WTC11 (cell line): ENCODE results near the gene EFNA5. TPM values are rescaled to one million over a fixed set of nuclear protein-coding genes. Genes with fewer than 3 reads are reported as not detected.

Experiments used
- ATAC-seq: fragments of 200-7000 bp; cut with Tn5 transposase; 2 replicates; pipeline ENCODE4 v1.10.0; 2021; ENCODE audit warnings: mild to moderate bottlenecking, moderate library complexity
- CTCF ChIA-PET: fragments of 300-600 bp; sonication (Branson Sonifier 250); formaldehyde crosslinking; loops from one replicate; lab custom pipeline; 2021; ENCODE audit warnings: antibody characterized with exemption; lab: Charles Lee
- POLR2A ChIA-PET: fragments of 350-600 bp; sonication (Branson Sonifier 250); formaldehyde crosslinking; loops from one replicate; lab custom pipeline; 2021; ENCODE audit warnings: antibody characterized with exemption; lab: Charles Lee
- DNase-seq: peaks from one replicate; pipeline ENCODE4 v3.0.0; 2021; ENCODE audit warnings: low spot score
- H3K27ac Mint-ChIP-seq: 2 replicates; pipeline ENCODE4 v1.8.0; 2021; ENCODE audit warnings: mixed read lengths
- H3K27me3 Mint-ChIP-seq: 2 replicates; pipeline ENCODE4 v1.8.0; 2021; ENCODE audit warnings: low read depth, mild to moderate bottlenecking, moderate library complexity, mixed read lengths
- H3K36me3 Mint-ChIP-seq: 2 replicates; pipeline ENCODE4 v1.8.0; 2021; ENCODE audit warnings: mixed read lengths
- H3K4me1 Mint-ChIP-seq: 2 replicates; pipeline ENCODE4 v1.8.0; 2022; ENCODE audit warnings: mixed read lengths
- H3K4me3 Mint-ChIP-seq: 2 replicates; pipeline ENCODE4 v1.8.0; 2021; ENCODE audit warnings: mild to moderate bottlenecking, moderate library complexity, mixed read lengths
- H3K9me3 Mint-ChIP-seq: 2 replicates; pipeline ENCODE4 v1.8.0; 2021; ENCODE audit warnings: mixed read lengths
- E2F1 ChIP-seq: sonication (generic); formaldehyde crosslinking; IDR thresholded peaks from 2 replicates; pipeline ENCODE4 v1.8.0; 2022; ENCODE audit warnings: mild to moderate bottlenecking, missing genetic modification reagents
- ETV6 ChIP-seq: sonication (generic); formaldehyde crosslinking; IDR thresholded peaks from 2 replicates; pipeline ENCODE4 v1.8.1; 2022; ENCODE audit warnings: mild to moderate bottlenecking, missing genetic modification reagents
- HMGA2 ChIP-seq: fragments of 250-450 bp; sonication (Bioruptor Pico); IDR thresholded peaks from 2 replicates; pipeline ENCODE4 v1.4.0; 2021; ENCODE audit warnings: mild to moderate bottlenecking, moderate library complexity
- HMGXB4 ChIP-seq: sonication (generic); formaldehyde crosslinking; IDR thresholded peaks from 2 replicates; pipeline ENCODE4 v1.8.1; 2023; ENCODE audit warnings: mild to moderate bottlenecking, moderate library complexity, missing genetic modification reagents
- JAZF1 ChIP-seq: fragments of 250-450 bp; sonication (Bioruptor Pico); IDR thresholded peaks from 2 replicates; pipeline ENCODE4 v1.9.0; 2021; ENCODE audit warnings: moderate library complexity, mild to moderate bottlenecking, inconsistent platforms
- MAX ChIP-seq: sonication (generic); formaldehyde crosslinking; IDR thresholded peaks from 2 replicates; pipeline ENCODE4 v1.8.0; 2022; ENCODE audit warnings: mild to moderate bottlenecking, missing genetic modification reagents
- OVOL2 ChIP-seq: fragments of 250-450 bp; sonication (Bioruptor Pico); IDR thresholded peaks from 2 replicates; pipeline ENCODE4 v1.9.0; 2021; ENCODE audit warnings: mild to moderate bottlenecking, borderline replicate concordance
- PRDM15 ChIP-seq: sonication (generic); formaldehyde crosslinking; IDR thresholded peaks from 2 replicates; pipeline ENCODE4 v1.8.0; 2022; ENCODE audit warnings: missing genetic modification reagents
- PRRX2 ChIP-seq: fragments of 250-450 bp; sonication (Bioruptor Pico); IDR thresholded peaks from 2 replicates; pipeline ENCODE4 v1.8.0; 2021; ENCODE audit warnings: mild to moderate bottlenecking
- SOX15 ChIP-seq: fragments of 250-450 bp; sonication (Bioruptor Pico); IDR thresholded peaks from 2 replicates; pipeline ENCODE4 v1.9.0; 2021; ENCODE audit warnings: mild to moderate bottlenecking
- TEAD1 ChIP-seq: sonication (generic); formaldehyde crosslinking; IDR thresholded peaks from 2 replicates; pipeline ENCODE4 v1.8.0; 2022; ENCODE audit warnings: mild to moderate bottlenecking, missing genetic modification reagents
- TP53 ChIP-seq: sonication (generic); formaldehyde crosslinking; IDR thresholded peaks from 2 replicates; pipeline ENCODE4 v1.8.1; 2023; ENCODE audit warnings: mild to moderate bottlenecking, missing genetic modification reagents
- ZNF219 ChIP-seq: sonication (generic); formaldehyde crosslinking; IDR thresholded peaks from 2 replicates; pipeline ENCODE4 v1.8.0; 2023; ENCODE audit warnings: missing genetic modification reagents, mild to moderate bottlenecking, borderline replicate concordance
- ZNF232 ChIP-seq: sonication (generic); formaldehyde crosslinking; IDR thresholded peaks from 2 replicates; pipeline ENCODE4 v1.8.0; 2022; ENCODE audit warnings: mild to moderate bottlenecking, missing genetic modification reagents
- ZNF317 ChIP-seq: sonication (generic); formaldehyde crosslinking; IDR thresholded peaks from 2 replicates; pipeline ENCODE4 v1.8.1; 2023; ENCODE audit warnings: low read depth, mild to moderate bottlenecking, moderate library complexity, missing genetic modification reagents, borderline replicate concordance
- ZNF512 ChIP-seq: sonication (generic); formaldehyde crosslinking; IDR thresholded peaks from 2 replicates; pipeline ENCODE4 v1.8.1; 2022; ENCODE audit warnings: missing genetic modification reagents, borderline replicate concordance
- total RNA-seq: library from RNA; stranded (reverse); gene quantifications from 3 replicates; pipeline ENCODE4 v1.2.3, GENCODE V29; 2021
- TF ChIP-seq, protein P1 (sequence below): sonication (generic); formaldehyde crosslinking; conservative IDR thresholded peaks from 2 replicates; pipeline ENCODE4 v1.8.1; 2023; ENCODE audit warnings: mild to moderate bottlenecking, low read depth, missing genetic modification reagents, moderate library complexity
- TF ChIP-seq, protein P2 (sequence below): fragments of 250-450 bp; sonication (Bioruptor Pico); IDR thresholded peaks from 2 replicates; pipeline ENCODE4 v1.9.0; 2021; ENCODE audit warnings: mild to moderate bottlenecking

EFNA5 gene
- total RNA-seq, 1 experiment from 2014 or later: 17.4 TPM

DNA sequence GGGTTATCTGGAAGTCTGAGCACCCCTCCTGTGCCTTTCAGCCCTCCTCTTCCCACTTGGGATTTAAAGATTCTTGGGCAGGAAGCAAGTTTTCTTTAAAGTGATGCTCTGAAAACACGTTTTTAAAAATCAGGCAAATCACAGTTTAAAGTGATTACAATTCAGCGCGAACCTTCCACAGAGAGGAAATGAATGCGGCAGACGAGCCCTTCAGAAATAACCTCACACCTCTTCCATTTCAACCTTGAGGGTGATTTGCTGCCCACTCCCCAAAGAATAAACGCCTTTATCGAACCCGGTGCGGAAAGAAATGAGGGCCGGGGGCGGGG, 2.3 kb upstream of the EFNA5 start:
- POLR2A ChIA-PET: interaction anchor here (0.6 to 1.2 kb wide), 6 partner anchors 9 to 1323 kb away, joined by 3 to 12 read pairs (median 3); no protein-coding TSS in a partner anchor
- CTCF ChIA-PET: interaction anchor here (0.6 to 1.8 kb wide), 12 partner anchors 17 to 740 kb away, joined by 3 to 6 read pairs (median 3); no protein-coding TSS in a partner anchor
- H3K9me3 Mint-ChIP-seq: no peaks in the 10 kb centered on the region

GRCh38 chr5:107672211-107673038, 1.7 kb upstream of the EFNA5 start:
- Mint-ChIP-seq H3K27me3 (peaks cover 34% of the 10 kb centered on the region), H3K9me3 (no peaks in the 10 kb centered on the region), H3K27ac (peak overlapping the region; percentile 87), H3K4me3 (peak overlapping the region; percentile 92), H3K4me1 (peaks cover 33% of the 10 kb centered on the region), H3K36me3 (no peaks in the 10 kb centered on the region)
- ATAC-seq (peak; percentile 78), DNase-seq (peak; percentile 87)
- CTCF ChIA-PET: interaction anchor here (0.6 to 1.1 kb wide), 8 partner anchors 100 to 739 kb away, joined by 3 to 5 read pairs (median 3); no protein-coding TSS in a partner anchor
- POLR2A ChIA-PET: interaction anchor here (0.6 to 1.2 kb wide), 7 partner anchors 10 to 1322 kb away, joined by 3 to 12 read pairs (median 3); no protein-coding TSS in a partner anchor
- TF ChIP-seq, protein P1, sequence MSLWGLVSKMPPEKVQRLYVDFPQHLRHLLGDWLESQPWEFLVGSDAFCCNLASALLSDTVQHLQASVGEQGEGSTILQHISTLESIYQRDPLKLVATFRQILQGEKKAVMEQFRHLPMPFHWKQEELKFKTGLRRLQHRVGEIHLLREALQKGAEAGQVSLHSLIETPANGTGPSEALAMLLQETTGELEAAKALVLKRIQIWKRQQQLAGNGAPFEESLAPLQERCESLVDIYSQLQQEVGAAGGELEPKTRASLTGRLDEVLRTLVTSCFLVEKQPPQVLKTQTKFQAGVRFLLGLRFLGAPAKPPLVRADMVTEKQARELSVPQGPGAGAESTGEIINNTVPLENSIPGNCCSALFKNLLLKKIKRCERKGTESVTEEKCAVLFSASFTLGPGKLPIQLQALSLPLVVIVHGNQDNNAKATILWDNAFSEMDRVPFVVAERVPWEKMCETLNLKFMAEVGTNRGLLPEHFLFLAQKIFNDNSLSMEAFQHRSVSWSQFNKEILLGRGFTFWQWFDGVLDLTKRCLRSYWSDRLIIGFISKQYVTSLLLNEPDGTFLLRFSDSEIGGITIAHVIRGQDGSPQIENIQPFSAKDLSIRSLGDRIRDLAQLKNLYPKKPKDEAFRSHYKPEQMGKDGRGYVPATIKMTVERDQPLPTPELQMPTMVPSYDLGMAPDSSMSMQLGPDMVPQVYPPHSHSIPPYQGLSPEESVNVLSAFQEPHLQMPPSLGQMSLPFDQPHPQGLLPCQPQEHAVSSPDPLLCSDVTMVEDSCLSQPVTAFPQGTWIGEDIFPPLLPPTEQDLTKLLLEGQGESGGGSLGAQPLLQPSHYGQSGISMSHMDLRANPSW (CRISPR knock-in tag): no peak
- TF ChIP-seq ZNF219 (CRISPR knock-in tag) (0 out of 2 replicates have a peak, but pooled peaks have one; percentile 60), HMGA2 (CRISPR knock-in tag) (no peak), HMGXB4 (CRISPR knock-in tag) (no peak), PRRX2 (CRISPR knock-in tag) (0 out of 2 replicates have a peak, but pooled peaks have one; percentile 63), ETV6 (CRISPR knock-in tag) (0 out of 2 replicates have a peak, but pooled peaks have one; percentile 17), ZNF232 (CRISPR knock-in tag) (no peak), TP53 (CRISPR knock-in tag) (0 out of 2 replicates have a peak, but pooled peaks have one; percentile 27), PRDM15 (CRISPR knock-in tag) (peak; percentile 21; the same call in 1 of the 2 replicates), ZNF512 (CRISPR knock-in tag) (0 out of 2 replicates have a peak, but pooled peaks have one; percentile 43), TEAD1 (CRISPR knock-in tag) (peak; percentile 57), OVOL2 (CRISPR knock-in tag) (no peak)
- TF ChIP-seq, protein P2, sequence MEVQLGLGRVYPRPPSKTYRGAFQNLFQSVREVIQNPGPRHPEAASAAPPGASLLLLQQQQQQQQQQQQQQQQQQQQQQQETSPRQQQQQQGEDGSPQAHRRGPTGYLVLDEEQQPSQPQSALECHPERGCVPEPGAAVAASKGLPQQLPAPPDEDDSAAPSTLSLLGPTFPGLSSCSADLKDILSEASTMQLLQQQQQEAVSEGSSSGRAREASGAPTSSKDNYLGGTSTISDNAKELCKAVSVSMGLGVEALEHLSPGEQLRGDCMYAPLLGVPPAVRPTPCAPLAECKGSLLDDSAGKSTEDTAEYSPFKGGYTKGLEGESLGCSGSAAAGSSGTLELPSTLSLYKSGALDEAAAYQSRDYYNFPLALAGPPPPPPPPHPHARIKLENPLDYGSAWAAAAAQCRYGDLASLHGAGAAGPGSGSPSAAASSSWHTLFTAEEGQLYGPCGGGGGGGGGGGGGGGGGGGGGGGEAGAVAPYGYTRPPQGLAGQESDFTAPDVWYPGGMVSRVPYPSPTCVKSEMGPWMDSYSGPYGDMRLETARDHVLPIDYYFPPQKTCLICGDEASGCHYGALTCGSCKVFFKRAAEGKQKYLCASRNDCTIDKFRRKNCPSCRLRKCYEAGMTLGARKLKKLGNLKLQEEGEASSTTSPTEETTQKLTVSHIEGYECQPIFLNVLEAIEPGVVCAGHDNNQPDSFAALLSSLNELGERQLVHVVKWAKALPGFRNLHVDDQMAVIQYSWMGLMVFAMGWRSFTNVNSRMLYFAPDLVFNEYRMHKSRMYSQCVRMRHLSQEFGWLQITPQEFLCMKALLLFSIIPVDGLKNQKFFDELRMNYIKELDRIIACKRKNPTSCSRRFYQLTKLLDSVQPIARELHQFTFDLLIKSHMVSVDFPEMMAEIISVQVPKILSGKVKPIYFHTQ (CRISPR knock-in tag): no peak

More for the DNA sequence above, 2.3 kb upstream of the EFNA5 start:
- Mint-ChIP-seq H3K4me1 (peaks cover 33% of the 10 kb centered on the region), H3K27me3 (peaks cover 30% of the 10 kb centered on the region), H3K27ac (peak overlapping the region; percentile 87), H3K36me3 (no peaks in the 10 kb centered on the region), H3K4me3 (peak overlapping the region; percentile 92)
- DNase-seq: no peak
- no peak for ATAC-seq
- TF ChIP-seq SOX15 (CRISPR knock-in tag) (no peak), JAZF1 (CRISPR knock-in tag) (no peak), ZNF317 (no peak), MAX (CRISPR knock-in tag) (0 out of 2 replicates have a peak, but pooled peaks have one; percentile 40), E2F1 (CRISPR knock-in tag) (no peak)
